T-cell (primary cell): ENCODE results near the gene SYNPO2L. TPM values are rescaled to one million over a fixed set of nuclear protein-coding genes. Genes with fewer than 3 reads are reported as not detected.
"Not testable (repeated sequence)": the region's sequence is repeated elsewhere in the genome, so short reads cannot be mapped to it uniquely, and the experiment has no call there.

Source experiments
- ATAC-seq, 4 experiments: fragments of 200-7000 bp in 3 of 4; fragments of 150-1000 bp in 1 of 4; cut with Tn5 transposase; replicated peaks in 1 of 4; 1 replicate in 3 of 4; 2 replicates in 1 of 4; pipeline ENCODE4 v1.10.0; 2021; ENCODE audit warnings: moderate library complexity in 3 of 4, mild to moderate bottlenecking in 2 of 4, moderate number of reproducible peaks in 1 of 4
- CTCF ChIA-PET, 2 donors: fragments of 300-600 bp; sonication (Branson Sonifier 250); formaldehyde crosslinking; loops; one replicate each; lab custom pipeline; 2022; ENCODE audit warnings: antibody characterized with exemption in 2 of 2; lab: Charles Lee
- POLR2A ChIA-PET, 2 donors: fragments of 300-600 bp; sonication (Branson Sonifier 250); formaldehyde crosslinking; loops; one replicate each; lab custom pipeline; 2022; ENCODE audit warnings: antibody characterized with exemption in 2 of 2; lab: Charles Lee
- DNase-seq, 35 experiments: peaks; one replicate each; pipeline versions ENCODE4 v3.0.0 to v3.0.0-alpha.2; 2013 to 2023
- H3K27ac ChIP-seq: one replicate; pipeline ENCODE4 v1.5.1; 2013; ENCODE audit warnings: low read length
- H3K27me3 ChIP-seq, 2 experiments: replicated peaks in 1 of 2; 1 replicate in 1 of 2; 2 replicates in 1 of 2; pipeline versions ENCODE4 v1.6.1 to v1.7.0; 2013; ENCODE audit warnings: low read length in 1 of 2, mixed read lengths in 1 of 2; ENCODE audit not compliant: control insufficient read depth in 2 of 2, insufficient read depth in 2 of 2; ENCODE audit errors: extremely low read depth in 1 of 2
- H3K36me3 ChIP-seq, 2 donors: 1 replicate in 1 of 2; 2 replicates in 1 of 2; pipeline versions ENCODE4 v1.6.1 to v1.7.0; 2013; ENCODE audit warnings: low read length in 1 of 2; ENCODE audit not compliant: control insufficient read depth in 2 of 2, insufficient read depth in 1 of 2; ENCODE audit errors: extremely low read depth in 1 of 2
- H3K4me1 ChIP-seq, 2 experiments: 1 replicate in 1 of 2; 2 replicates in 1 of 2; pipeline versions ENCODE4 v1.6.1 to v1.7.0; 2013; ENCODE audit warnings: low read length in 2 of 2, mixed read lengths in 1 of 2; ENCODE audit not compliant: insufficient read depth in 2 of 2, control insufficient read depth in 1 of 2; ENCODE audit errors: extremely low read depth in 1 of 2
- H3K4me3 ChIP-seq, 2 donors: 1 replicate in 1 of 2; 2 replicates in 1 of 2; pipeline versions ENCODE4 v1.5.1 to v1.7.0; 2013; ENCODE audit warnings: mild to moderate bottlenecking in 2 of 2, low read length in 1 of 2, moderate library complexity in 1 of 2; ENCODE audit not compliant: control insufficient read depth in 1 of 2; ENCODE audit errors: extremely low read depth in 1 of 2
- H3K9me3 ChIP-seq: 2 replicates; pipeline ENCODE4 v1.7.0; 2013
- H3K27ac Mint-ChIP-seq, 2 donors: one replicate each; pipeline ENCODE4 v1.8.0; 2020 to 2021; ENCODE audit warnings: mild to moderate bottlenecking in 2 of 2, mixed read lengths in 2 of 2
- H3K27me3 Mint-ChIP-seq, 2 donors: one replicate each; pipeline ENCODE4 v1.8.0; 2021 to 2022; ENCODE audit warnings: mixed read lengths in 2 of 2
- H3K36me3 Mint-ChIP-seq: one replicate; pipeline ENCODE4 v1.8.0; 2021; ENCODE audit warnings: mixed read lengths
- H3K4me1 Mint-ChIP-seq, 3 donors: one replicate each; pipeline ENCODE4 v1.8.0; 2020 to 2022; ENCODE audit warnings: mixed read lengths in 3 of 3, mild to moderate bottlenecking in 1 of 3
- H3K4me3 Mint-ChIP-seq, 3 donors: one replicate each; pipeline ENCODE4 v1.8.0; 2020 to 2022; ENCODE audit warnings: mild to moderate bottlenecking in 3 of 3, mixed read lengths in 3 of 3, moderate library complexity in 3 of 3
- H3K9me3 Mint-ChIP-seq, 3 donors: one replicate each; pipeline ENCODE4 v1.8.0; 2020 to 2022; ENCODE audit warnings: mixed read lengths in 3 of 3
- WGBS: methylation state at CpG from one replicate; pipeline ENCODE4 v1.1.5; 2013; ENCODE audit warnings: missing lambda C conversion rate; ENCODE audit not compliant: insufficient coverage; 5-methylcytosine and 5-hydroxymethylcytosine counted together
- total RNA-seq, 35 experiments: library from RNA in 6 of 35; stranded (reverse) in 6 of 35; fragments of 120-200 nt in 1 of 35; gene quantifications; one replicate each; pipeline versions ENCODE4 v1.2.1 to v1.2.4 and lab custom pipeline; 2013 to 2026

Gene SYNPO2L
- total RNA-seq, 5 donors from 2014 or later (not counting 1 experiment from before 2014, with no cell fraction given): not detected

- H3K4me1 Mint-ChIP-seq, H3K27me3 Mint-ChIP-seq, ATAC-seq, H3K4me1 ChIP-seq, H3K4me3 ChIP-seq, H3K27me3 ChIP-seq, H3K9me3 ChIP-seq, CTCF ChIA-PET, H3K36me3 Mint-ChIP-seq, H3K9me3 Mint-ChIP-seq, DNase-seq, H3K4me3 Mint-ChIP-seq, H3K27ac Mint-ChIP-seq, H3K36me3 ChIP-seq, H3K27ac ChIP-seq: not testable (repeated sequence)
- 90% methylated on average over 6 of the region's 10 CpGs for WGBS
- POLR2A ChIA-PET: interaction anchor here in 1 of 2 donors (0.5 kb wide), 1 partner anchor 10 kb away, joined by 3 read pairs; no protein-coding TSS in a partner anchor
Measured at GRCh38 chr10:73663621-73664020, 7.8 kb upstream of the SYNPO2L start.

GRCh38 chr10:73662705-73663104 is 6.9 kb upstream of the SYNPO2L start:
- H3K27ac Mint-ChIP-seq, ATAC-seq, H3K4me3 ChIP-seq, DNase-seq, H3K27ac ChIP-seq, H3K27me3 ChIP-seq, H3K4me1 Mint-ChIP-seq, H3K36me3 Mint-ChIP-seq, H3K36me3 ChIP-seq, H3K4me3 Mint-ChIP-seq, CTCF ChIA-PET, POLR2A ChIA-PET, H3K4me1 ChIP-seq, H3K9me3 ChIP-seq, H3K9me3 Mint-ChIP-seq, H3K27me3 Mint-ChIP-seq: not testable (repeated sequence)
- WGBS: 63% methylated on average over 1 of the region's 7 CpGs

- ATAC-seq: no peak
- H3K27me3 Mint-ChIP-seq: peaks cover 0 to 2% of the 10 kb centered on the region in 2 donors
- H3K4me3 Mint-ChIP-seq: no peak overlapping the region
- ChIA-PET CTCF (no interaction called here), POLR2A (no interaction called here)
- WGBS: 53% methylated on average over 6 of the region's 12 CpGs
- no peaks in the 10 kb centered on the region for H3K9me3 Mint-ChIP-seq
- no peaks in the 10 kb centered on the region for H3K36me3 ChIP-seq
- no peak overlapping the region for H3K27ac Mint-ChIP-seq
- DNase-seq: no peak
- no peak overlapping the region for H3K27ac ChIP-seq
- H3K4me1 Mint-ChIP-seq: peaks cover 0 to 5% (median 2%) of the 10 kb centered on the region in 3 donors
- no peaks in the 10 kb centered on the region for H3K36me3 Mint-ChIP-seq
- H3K27me3 ChIP-seq: peaks cover 0 to 4% of the 10 kb centered on the region in 2 experiments
- H3K4me1 ChIP-seq: no peaks in the 10 kb centered on the region
- no peak overlapping the region for H3K4me3 ChIP-seq
- no peaks in the 10 kb centered on the region for H3K9me3 ChIP-seq
Measured at GRCh38 chr10:73655257-73655989, 406 bp downstream of the SYNPO2L start.

- DNase-seq (no peak), ATAC-seq (no peak)
- Histone ChIP-seq H3K36me3 (no peaks in the 10 kb centered on the region), H3K27ac (no peak overlapping the region), H3K4me1 (no peaks in the 10 kb centered on the region), H3K4me3 (no peak overlapping the region), H3K9me3 (no peaks in the 10 kb centered on the region), H3K27me3 (peaks cover 0 to 6% of the 10 kb centered on the region in 2 experiments)
- POLR2A ChIA-PET: no interaction called here
- WGBS: 88% methylated on average over 3 of the region's 3 CpGs
- peaks cover 0 to 5% (median 2%) of the 10 kb centered on the region in 3 donors for H3K4me1 Mint-ChIP-seq
- H3K9me3 Mint-ChIP-seq: no peaks in the 10 kb centered on the region
- peaks cover 0 to 6% of the 10 kb centered on the region in 2 donors for H3K27me3 Mint-ChIP-seq
- H3K36me3 Mint-ChIP-seq: no peaks in the 10 kb centered on the region
- no peak overlapping the region for H3K4me3 Mint-ChIP-seq
- H3K27ac Mint-ChIP-seq: no peak overlapping the region
- CTCF ChIA-PET: interaction anchor here in 1 of 2 donors (1.0 to 1.4 kb wide), 2 partner anchors 10 to 124 kb away, joined by 3 read pairs; no protein-coding TSS in a partner anchor
Measured at GRCh38 chr10:73653701-73654100, 2.1 kb downstream of the SYNPO2L start.

GRCh38 chr10:73653195-73653594 is 2.6 kb downstream of the SYNPO2L start:
- Mint-ChIP-seq H3K36me3 (no peaks in the 10 kb centered on the region), H3K27me3 (peaks cover 0 to 8% of the 10 kb centered on the region in 2 donors), H3K4me1 (peaks cover 0 to 5% (median 2%) of the 10 kb centered on the region in 3 donors), H3K4me3 (no peak overlapping the region), H3K27ac (no peak overlapping the region), H3K9me3 (no peaks in the 10 kb centered on the region)
- 91% methylated on average over 11 of the region's 11 CpGs for WGBS
- ChIA-PET POLR2A (no interaction called here), CTCF (interaction anchor here in 1 of 2 donors (1.0 to 1.4 kb wide), 2 partner anchors 10 to 124 kb away, joined by 3 read pairs; no protein-coding TSS in a partner anchor)
- Histone ChIP-seq H3K36me3 (no peaks in the 10 kb centered on the region), H3K27ac (no peak overlapping the region), H3K4me3 (no peak overlapping the region), H3K9me3 (no peaks in the 10 kb centered on the region), H3K27me3 (peaks cover 0 to 11% of the 10 kb centered on the region in 2 experiments), H3K4me1 (peaks cover 0 to 4% of the 10 kb centered on the region in 2 experiments)
- DNase-seq: no peak
- peak in 1 of 4 experiments; percentile 9 for ATAC-seq

- Histone ChIP-seq H3K27me3 (peaks cover 0 to 27% of the 10 kb centered on the region in 2 experiments), H3K4me3 (no peak overlapping the region), H3K4me1 (peaks cover 0 to 16% of the 10 kb centered on the region in 2 experiments), H3K27ac (no peak overlapping the region), H3K9me3 (no peaks in the 10 kb centered on the region), H3K36me3 (no peaks in the 10 kb centered on the region)
- POLR2A ChIA-PET: no interaction called here
- CTCF ChIA-PET: interaction anchor here in 1 of 2 donors (0.5 to 0.7 kb wide), 2 partner anchors 113 to 1461 kb away, joined by 3 to 4 read pairs; partner anchors contain the start of gene SAMD8
- no peak overlapping the region for H3K27ac Mint-ChIP-seq
- ATAC-seq (no peak), DNase-seq (no peak)
- WGBS: 76% methylated on average over 2 of the region's 5 CpGs
- no peaks in the 10 kb centered on the region for H3K36me3 Mint-ChIP-seq
- H3K4me3 Mint-ChIP-seq: no peak overlapping the region
- no peaks in the 10 kb centered on the region for H3K9me3 Mint-ChIP-seq
- peaks cover 4 to 8% of the 10 kb centered on the region in 2 donors for H3K27me3 Mint-ChIP-seq
- peaks cover 0 to 5% (median 2%) of the 10 kb centered on the region in 3 donors for H3K4me1 Mint-ChIP-seq
Measured at GRCh38 chr10:73650537-73651331, 5.1 kb downstream of the SYNPO2L start.
